ENCODE measurements around the gene C1QC.

C1QC gene

DNA sequence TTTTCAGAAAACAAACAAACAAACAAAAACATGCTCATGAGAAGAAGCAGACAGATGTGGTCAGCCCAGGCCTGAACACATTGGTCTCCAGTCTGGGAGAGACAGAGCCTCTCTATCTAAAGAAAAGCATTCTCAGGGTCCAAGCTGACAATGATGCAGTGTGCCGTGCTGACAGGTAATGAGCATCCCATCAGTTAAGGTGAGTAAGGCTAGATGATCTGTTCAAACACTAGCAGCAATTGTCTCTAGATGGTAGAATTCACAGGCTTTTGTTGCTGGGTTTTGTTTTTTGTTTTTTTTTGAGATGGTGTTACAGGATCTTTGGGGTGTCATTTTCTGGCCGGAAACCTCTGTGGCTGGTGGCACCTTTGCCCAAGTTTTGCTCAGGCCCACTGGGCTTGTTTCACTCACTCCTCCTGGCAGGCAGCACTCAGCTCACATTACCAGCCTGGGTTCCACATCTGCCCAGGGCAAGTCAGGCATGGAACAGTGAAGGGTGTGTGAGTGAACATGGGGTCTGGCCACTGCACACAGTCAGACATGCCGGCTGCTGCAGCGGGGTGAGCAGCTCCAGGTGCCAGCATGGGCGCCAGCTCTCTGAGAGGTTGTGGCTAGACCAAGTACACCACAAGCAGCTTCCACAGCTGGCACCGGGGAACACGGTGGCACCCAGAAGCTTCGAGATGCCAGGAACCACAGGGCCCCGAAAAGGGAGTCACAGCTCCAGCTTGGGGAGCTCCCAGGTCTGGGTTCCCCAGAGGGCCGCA is 9.6 kb upstream of the C1QC start:
- Mint-ChIP-seq H3K4me3 (no peak overlapping the region), H3K9me3 (ENCODE audit: low read depth) (no peaks in the 10 kb centered on the region), H3K27ac (no peak overlapping the region), H3K27me3 (peaks cover 25% of the 10 kb centered on the region), H3K4me1 (ENCODE audit: low read depth) (no peaks in the 10 kb centered on the region), H3K36me3 (no peaks in the 10 kb centered on the region)

DNA sequence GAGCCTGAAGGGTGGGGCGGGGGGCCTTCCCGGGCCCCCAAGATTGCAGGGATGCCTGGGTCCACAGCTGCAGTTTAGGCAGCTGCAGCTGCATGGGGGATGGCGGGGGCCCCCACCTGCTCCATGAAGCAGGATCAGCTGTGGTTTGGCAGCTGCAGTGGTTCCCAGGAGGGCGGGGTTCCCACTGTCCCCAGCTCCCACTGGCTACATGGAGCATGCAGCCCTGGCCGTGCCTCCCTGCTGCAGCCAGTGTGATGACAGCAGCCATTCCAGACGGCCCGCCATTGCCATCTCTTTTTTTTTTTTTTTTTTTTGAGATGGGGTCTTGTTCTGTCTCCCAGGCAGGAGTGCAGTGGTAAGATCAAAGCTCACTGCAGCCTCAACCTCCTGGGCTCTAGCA is 8.0 kb upstream of the C1QC start:
- Mint-ChIP-seq H3K27ac (no peak overlapping the region), H3K4me3 (no peak overlapping the region), H3K27me3 (peaks cover 16% of the 10 kb centered on the region), H3K4me1 (ENCODE audit: low read depth) (no peaks in the 10 kb centered on the region), H3K36me3 (no peaks in the 10 kb centered on the region), H3K9me3 (ENCODE audit: low read depth) (no peaks in the 10 kb centered on the region)

DNA sequence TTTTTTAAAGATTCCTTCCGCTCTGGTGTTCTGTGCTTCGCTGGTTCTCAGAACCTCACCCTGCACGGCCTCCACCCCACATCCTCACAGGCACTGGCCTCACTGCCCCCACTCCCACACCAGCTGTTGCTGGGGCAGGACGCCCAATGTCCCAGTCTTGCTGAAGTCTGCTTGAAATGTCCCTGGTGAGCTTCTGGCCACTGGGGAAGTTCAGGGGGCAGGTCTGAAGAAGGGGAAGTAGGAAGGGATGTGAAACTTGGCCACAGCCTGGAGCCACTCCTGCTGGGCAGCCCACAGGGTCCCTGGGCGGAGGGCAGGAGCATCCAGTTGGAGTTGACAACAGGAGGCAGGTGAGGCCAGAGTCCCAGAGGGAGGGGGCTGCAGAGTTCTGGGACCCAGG is 7.1 kb upstream of the C1QC start, which contains the start of gene C1QA:
Gene C1QA (plus strand): TSS at position 276 of the 400 bp plus-strand sequence. CDS start 989 bp downstream, outside the sequence.
- peaks cover 20% of the 10 kb centered on the region for H3K27me3 Mint-ChIP-seq
- no peaks in the 10 kb centered on the region for H3K4me1 Mint-ChIP-seq (ENCODE audit: low read depth)
- H3K27ac Mint-ChIP-seq = no peak within 1 kb of the TSS
- H3K9me3 Mint-ChIP-seq (ENCODE audit: low read depth) = no peaks in the 10 kb centered on the region
- no peaks in the 10 kb centered on the region for H3K36me3 Mint-ChIP-seq
- no peak within 1 kb of the TSS for H3K4me3 Mint-ChIP-seq

DNA sequence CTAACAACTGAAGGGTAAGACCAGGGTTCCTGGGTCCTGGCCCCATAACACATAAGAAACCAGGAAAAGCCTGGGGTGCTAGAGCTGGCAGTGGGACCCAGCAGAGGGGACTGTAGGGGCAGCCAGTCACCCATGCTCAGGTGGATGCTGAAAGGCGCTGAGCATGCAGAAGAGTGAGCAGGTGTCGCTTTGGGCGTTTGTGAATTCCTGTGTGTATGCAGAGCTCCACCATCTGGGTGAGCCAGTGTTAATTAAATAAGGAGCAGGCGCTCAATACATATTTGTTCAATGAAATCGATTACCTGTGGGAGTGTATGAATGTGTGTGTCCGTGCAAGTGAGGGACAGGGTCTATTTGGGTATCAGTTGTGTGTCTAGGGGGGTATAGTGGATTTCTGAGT is 6.5 kb upstream of the C1QC start:
- H3K36me3 Mint-ChIP-seq = no peaks in the 10 kb centered on the region
- no peaks in the 10 kb centered on the region for H3K4me1 Mint-ChIP-seq (ENCODE audit: low read depth)
- H3K4me3 Mint-ChIP-seq = no peak overlapping the region
- no peak overlapping the region for H3K27ac Mint-ChIP-seq
- peaks cover 18% of the 10 kb centered on the region for H3K27me3 Mint-ChIP-seq
- H3K9me3 Mint-ChIP-seq (ENCODE audit: low read depth) = no peaks in the 10 kb centered on the region

GRCh38 chr1:22637907-22638445 is 5.5 kb upstream of the C1QC start:
- H3K4me1 Mint-ChIP-seq (ENCODE audit: low read depth) = no peaks in the 10 kb centered on the region
- H3K9me3 Mint-ChIP-seq (ENCODE audit: low read depth) = no peaks in the 10 kb centered on the region
- peaks cover 16% of the 10 kb centered on the region for H3K27me3 Mint-ChIP-seq
- H3K4me3 Mint-ChIP-seq = no peak overlapping the region
- no peaks in the 10 kb centered on the region for H3K36me3 Mint-ChIP-seq
- H3K27ac Mint-ChIP-seq = no peak overlapping the region

GRCh38 chr1:22638476-22639234 is 4.8 kb upstream of the C1QC start:
- no peaks in the 10 kb centered on the region for H3K4me1 Mint-ChIP-seq (ENCODE audit: low read depth)
- H3K27me3 Mint-ChIP-seq = peaks cover 14% of the 10 kb centered on the region
- no peaks in the 10 kb centered on the region for H3K9me3 Mint-ChIP-seq (ENCODE audit: low read depth)
- H3K4me3 Mint-ChIP-seq = no peak overlapping the region
- H3K27ac Mint-ChIP-seq = no peak overlapping the region
- no peaks in the 10 kb centered on the region for H3K36me3 Mint-ChIP-seq

GRCh38 chr1:22639286-22639685 is 4.1 kb upstream of the C1QC start:
- Mint-ChIP-seq H3K27ac (no peak overlapping the region), H3K4me1 (ENCODE audit: low read depth) (no peaks in the 10 kb centered on the region), H3K4me3 (no peak overlapping the region), H3K36me3 (no peaks in the 10 kb centered on the region), H3K27me3 (peaks cover 11% of the 10 kb centered on the region), H3K9me3 (ENCODE audit: low read depth) (no peaks in the 10 kb centered on the region)

GRCh38 chr1:22641247-22641646 is 2.2 kb upstream of the C1QC start:
- no peak overlapping the region for H3K4me3 Mint-ChIP-seq
- H3K36me3 Mint-ChIP-seq = no peaks in the 10 kb centered on the region
- no peaks in the 10 kb centered on the region for H3K4me1 Mint-ChIP-seq (ENCODE audit: low read depth)
- peaks cover 10% of the 10 kb centered on the region for H3K27me3 Mint-ChIP-seq
- no peak overlapping the region for H3K27ac Mint-ChIP-seq
- no peaks in the 10 kb centered on the region for H3K9me3 Mint-ChIP-seq (ENCODE audit: low read depth)

DNA sequence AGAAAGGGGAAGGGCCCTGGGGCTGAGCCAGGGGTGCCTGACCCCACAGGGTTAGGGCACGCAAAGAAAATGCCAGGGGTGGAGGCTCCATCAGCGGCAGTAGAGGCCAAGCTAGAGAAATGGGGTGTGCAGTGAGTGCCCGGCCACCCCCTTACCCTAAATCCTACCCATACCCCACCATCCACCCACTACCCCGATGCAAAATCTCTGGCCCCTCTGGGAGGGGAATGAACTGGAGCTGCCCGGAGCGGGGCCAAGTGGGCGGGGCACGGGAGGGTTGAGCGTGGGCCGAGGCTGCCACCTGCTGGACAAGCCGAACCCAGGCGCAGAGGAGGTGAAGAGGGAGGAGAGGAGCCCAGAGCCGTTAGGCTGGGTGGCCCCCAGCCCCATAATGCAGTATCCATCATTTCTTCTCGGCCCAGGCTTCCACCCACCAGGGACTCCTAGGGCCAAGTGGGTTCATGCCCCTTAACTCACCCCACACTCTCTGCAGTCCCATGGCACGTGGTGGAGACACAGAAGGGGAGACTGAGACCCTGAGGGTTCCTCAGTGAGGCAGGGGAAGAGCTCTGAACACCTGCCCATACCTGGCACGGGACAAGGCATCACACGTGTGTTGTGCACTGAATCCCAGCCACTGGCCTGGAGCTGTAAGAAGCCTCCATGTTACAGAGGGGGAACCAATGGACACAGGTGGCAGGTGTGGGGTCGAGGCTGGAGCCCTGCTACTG is 1.4 kb upstream of the C1QC start:
- H3K4me3 Mint-ChIP-seq = no peak overlapping the region
- H3K36me3 Mint-ChIP-seq = no peaks in the 10 kb centered on the region
- no peaks in the 10 kb centered on the region for H3K9me3 Mint-ChIP-seq (ENCODE audit: low read depth)
- H3K27me3 Mint-ChIP-seq = peaks cover 7% of the 10 kb centered on the region
- H3K4me1 Mint-ChIP-seq (ENCODE audit: low read depth) = no peaks in the 10 kb centered on the region
- no peak overlapping the region for H3K27ac Mint-ChIP-seq

GRCh38 chr1:22643928-22644327 is 495 bp downstream of the C1QC start:
- H3K27ac Mint-ChIP-seq = no peak overlapping the region
- H3K36me3 Mint-ChIP-seq = no peaks in the 10 kb centered on the region
- no peaks in the 10 kb centered on the region for H3K4me1 Mint-ChIP-seq (ENCODE audit: low read depth)
- H3K27me3 Mint-ChIP-seq = peaks cover 8% of the 10 kb centered on the region
- H3K4me3 Mint-ChIP-seq = no peak overlapping the region
- H3K9me3 Mint-ChIP-seq (ENCODE audit: low read depth) = no peaks in the 10 kb centered on the region

DNA sequence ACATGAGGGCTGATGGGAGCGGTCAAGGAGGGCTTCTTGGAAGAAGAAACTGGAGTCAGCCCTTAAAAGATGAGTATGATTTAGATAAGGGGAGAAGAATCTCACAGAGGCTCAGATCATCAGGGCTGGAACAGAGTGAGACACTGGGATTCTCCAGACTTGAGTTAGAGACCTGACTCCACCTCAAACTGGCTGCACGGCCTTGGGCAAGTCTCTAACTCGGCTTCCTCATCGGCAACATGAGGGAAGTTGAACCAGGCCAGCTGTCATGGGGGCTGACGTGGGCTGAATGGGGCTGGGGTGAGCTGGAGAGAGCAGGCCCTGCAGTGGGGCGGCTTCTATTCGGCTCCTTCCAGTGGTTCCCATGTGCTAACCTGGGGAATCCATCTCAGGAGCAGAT is 2.5 kb downstream of the C1QC start:
- H3K4me1 Mint-ChIP-seq (ENCODE audit: low read depth) = no peaks in the 10 kb centered on the region
- H3K27me3 Mint-ChIP-seq = peaks cover 8% of the 10 kb centered on the region
- no peak overlapping the region for H3K27ac Mint-ChIP-seq
- no peak overlapping the region for H3K4me3 Mint-ChIP-seq
- H3K9me3 Mint-ChIP-seq (ENCODE audit: low read depth) = no peaks in the 10 kb centered on the region
- no peaks in the 10 kb centered on the region for H3K36me3 Mint-ChIP-seq

- Mint-ChIP-seq H3K36me3 (no peaks in the 10 kb centered on the region), H3K4me3 (no peak overlapping the region), H3K9me3 (ENCODE audit: low read depth) (no peaks in the 10 kb centered on the region), H3K4me1 (ENCODE audit: low read depth) (no peaks in the 10 kb centered on the region), H3K27ac (no peak overlapping the region), H3K27me3 (peaks cover 3% of the 10 kb centered on the region)
These were observed 3.0 kb downstream of the C1QC start for GRCh38 chr1:22646384-22646783.

DNA sequence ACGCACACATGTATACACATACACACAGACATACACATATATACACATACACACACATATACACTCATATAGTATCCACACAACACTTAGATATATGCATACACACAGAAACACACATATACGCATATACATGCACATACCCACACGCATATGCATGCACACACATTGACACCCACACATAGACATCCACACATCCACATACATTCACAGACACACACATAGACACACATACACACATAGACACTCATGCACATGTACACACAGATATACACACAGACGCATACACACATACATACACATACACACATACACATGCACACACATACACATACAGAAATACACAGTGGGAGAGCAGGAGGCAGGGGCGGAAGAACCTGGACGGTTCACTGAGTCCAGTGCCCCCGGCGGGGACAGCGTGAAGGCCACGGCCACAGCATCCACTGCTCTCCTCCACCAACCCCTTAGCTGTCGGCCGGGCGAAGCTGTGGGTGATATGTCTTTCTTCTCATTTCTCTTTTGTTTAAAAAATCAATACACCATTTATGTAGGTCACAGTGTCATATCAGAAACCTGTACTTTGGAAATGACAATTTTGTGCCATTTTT is 6.8 kb downstream of the C1QC start:
- Mint-ChIP-seq H3K36me3 (no peaks in the 10 kb centered on the region), H3K9me3 (ENCODE audit: low read depth) (no peaks in the 10 kb centered on the region), H3K4me3 (no peak overlapping the region), H3K27me3 (peaks cover 3% of the 10 kb centered on the region), H3K4me1 (ENCODE audit: low read depth) (no peaks in the 10 kb centered on the region), H3K27ac (no peak overlapping the region)

DNA sequence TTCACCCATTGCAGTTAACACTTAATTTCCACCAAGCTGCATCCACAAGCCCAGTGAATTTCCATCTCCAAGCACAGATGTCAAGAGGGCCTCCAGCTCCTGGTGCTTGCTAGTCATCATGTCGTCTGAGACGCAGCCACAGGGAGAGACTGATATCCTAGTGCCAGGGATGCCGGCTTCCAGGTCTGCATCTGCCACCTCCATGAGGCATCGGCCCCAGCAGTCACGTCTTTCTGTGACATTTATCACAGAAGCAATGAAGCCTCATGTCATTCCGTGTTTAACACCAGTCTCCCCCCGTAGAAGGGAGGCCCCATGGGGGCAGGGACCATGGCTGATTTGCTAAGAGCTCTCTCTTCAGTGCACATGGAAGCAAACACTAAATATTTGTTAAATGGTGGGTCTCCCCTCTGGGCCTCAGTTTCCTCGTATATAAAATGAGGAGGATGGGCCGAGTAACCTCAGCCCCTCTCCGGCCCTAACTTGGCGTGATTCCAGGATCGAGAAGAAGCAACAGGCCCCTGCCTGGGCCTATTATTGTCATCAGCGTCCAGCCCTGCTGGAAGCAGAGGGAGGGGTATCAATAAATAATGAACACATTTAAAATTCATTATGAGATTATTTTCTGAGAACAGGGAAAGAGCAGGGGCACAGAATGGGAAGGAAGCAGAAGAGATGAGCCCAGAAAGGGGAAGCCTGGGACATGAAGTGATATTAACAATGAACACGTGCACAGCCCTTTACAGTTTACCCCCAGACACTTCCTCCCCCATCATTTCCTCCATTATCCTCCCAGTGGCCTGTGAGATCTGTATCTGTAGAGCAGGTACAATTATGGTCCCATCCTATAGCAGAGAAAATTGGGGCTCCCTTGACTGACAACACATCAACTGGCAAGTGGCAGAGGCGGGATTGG is 8.8 kb downstream of the C1QC start:
- no peaks in the 10 kb centered on the region for H3K4me1 Mint-ChIP-seq (ENCODE audit: low read depth)
- no peak overlapping the region for H3K27ac Mint-ChIP-seq
- peaks cover 5% of the 10 kb centered on the region for H3K27me3 Mint-ChIP-seq
- no peaks in the 10 kb centered on the region for H3K9me3 Mint-ChIP-seq (ENCODE audit: low read depth)
- H3K36me3 Mint-ChIP-seq = no peaks in the 10 kb centered on the region
- H3K4me3 Mint-ChIP-seq = no peak overlapping the region
